Karpas-422 (cell line): ENCODE results near the gene NOS1AP. TPM values are rescaled to one million over a fixed set of nuclear protein-coding genes. Genes with fewer than 3 reads are reported as not detected.
"Not testable (repeated sequence)": the region's sequence is repeated elsewhere in the genome, so short reads cannot be mapped to it uniquely, and the experiment has no call there.

Experiments
- DNase-seq: peaks from one replicate; pipeline ENCODE4 v3.0.0-alpha.2; 2015
- H2AFZ ChIP-seq: fragments of 200-600 bp; sonication (generic); 2 replicates; pipeline ENCODE4 v1.6.1; 2014; ENCODE audit warnings: antibody characterized with exemption, low read length, mixed read lengths
- H3K27ac ChIP-seq: fragments of 200-600 bp; sonication (generic); 2 replicates; pipeline ENCODE4 v1.5.1; 2014; ENCODE audit warnings: mild to moderate bottlenecking, low read length, moderate library complexity
- H3K27me3 ChIP-seq: fragments of 200-600 bp; sonication (generic); 2 replicates; pipeline ENCODE4 v1.6.1; 2014; ENCODE audit warnings: low read length, mixed read lengths
- H3K36me3 ChIP-seq: fragments of 200-600 bp; sonication (generic); 2 replicates; pipeline ENCODE4 v1.6.1; 2014; ENCODE audit warnings: low read length, mixed read lengths; ENCODE audit not compliant: insufficient read depth
- H3K4me1 ChIP-seq: fragments of 200-600 bp; sonication (generic); 2 replicates; pipeline ENCODE4 v1.6.1; 2014; ENCODE audit warnings: mild to moderate bottlenecking, low read length, mixed read lengths
- H3K4me2 ChIP-seq: fragments of 200-600 bp; sonication (generic); 2 replicates; pipeline ENCODE4 v1.6.1; 2014; ENCODE audit warnings: low read length, low read depth, mild to moderate bottlenecking; ENCODE audit not compliant: poor library complexity, severe bottlenecking
- H3K4me3 ChIP-seq: fragments of 200-600 bp; sonication (generic); 2 replicates; pipeline ENCODE4 v1.5.1; 2014; ENCODE audit warnings: mild to moderate bottlenecking, antibody characterized with exemption, low read length, mixed read lengths
- H3K79me2 ChIP-seq: fragments of 200-600 bp; sonication (generic); 2 replicates; pipeline ENCODE4 v1.6.1; 2014; ENCODE audit warnings: mild to moderate bottlenecking, low read length, mixed read lengths
- H3K9ac ChIP-seq: fragments of 200-600 bp; sonication (generic); 2 replicates; pipeline ENCODE4 v1.6.0; 2014; ENCODE audit warnings: low read length
- H3K9me2 ChIP-seq: fragments of 200-600 bp; sonication (generic), shearing (Covaris generic); replicated peaks from 2 replicates; pipeline ENCODE4 v1.6.0; 2014; ENCODE audit warnings: mild to moderate bottlenecking, low read length, moderate library complexity; ENCODE audit not compliant: insufficient read depth
- H3K9me3 ChIP-seq: fragments of 300-700, 200-600 bp; sonication (generic); 2 replicates; pipeline ENCODE4 v1.6.1; 2014; ENCODE audit warnings: low read length, mixed read lengths
- H4K20me1 ChIP-seq: fragments of 200-600 bp; sonication (generic); 2 replicates; pipeline ENCODE4 v1.6.1; 2014; ENCODE audit warnings: mild to moderate bottlenecking, antibody characterized with exemption, low read length, low read depth; ENCODE audit not compliant: insufficient read depth
- total RNA-seq: library from RNA; depleted of rRNA; stranded (reverse); fragments of >200 nt; shearing (Covaris generic); gene quantifications from 2 replicates; pipeline ENCODE4 v1.2.3, GENCODE V29; 2014; ENCODE audit warnings: low replicate concordance

The NOS1AP gene
- total RNA-seq, 1 experiment from 2014 or later = not detected

DNA sequence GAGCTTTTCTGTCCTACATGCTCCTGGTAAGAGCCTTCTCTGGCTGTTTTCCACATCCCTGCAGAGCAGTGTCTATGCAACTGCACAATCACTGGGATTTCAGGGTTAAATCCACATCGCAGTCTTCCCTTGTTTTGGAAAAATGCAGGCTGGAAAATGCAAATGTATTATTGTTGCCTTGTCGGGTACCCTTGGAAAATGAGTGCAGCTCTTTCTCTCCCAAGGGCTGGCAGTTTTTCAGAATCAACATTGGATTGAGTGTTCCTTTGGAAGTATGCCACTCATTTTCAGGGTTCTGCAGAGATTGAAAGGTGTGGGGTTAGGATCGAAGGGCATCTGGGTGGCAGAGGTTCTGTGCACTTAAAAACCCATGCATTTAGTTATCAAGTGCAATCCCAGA, 3.2 kb downstream of the NOS1AP start:
- Histone ChIP-seq H3K4me3 (no peak overlapping the region), H3K27ac (no peak overlapping the region), H3K9ac (no peak overlapping the region), H3K27me3 (no peaks in the 10 kb centered on the region), H4K20me1 (no peaks in the 10 kb centered on the region), H3K4me2 (no peak overlapping the region), H3K36me3 (no peaks in the 10 kb centered on the region), H3K9me3 (no peaks in the 10 kb centered on the region), H3K9me2 (no peaks in the 10 kb centered on the region), H2AFZ (no peak overlapping the region), H3K79me2 (no peaks in the 10 kb centered on the region), H3K4me1 (peaks cover 3% of the 10 kb centered on the region)
- DNase-seq = no peak

- Histone ChIP-seq H3K9ac (no peak overlapping the region), H3K9me2 (no peaks in the 10 kb centered on the region), H2AFZ (no peak overlapping the region), H3K9me3 (no peaks in the 10 kb centered on the region), H3K36me3 (no peaks in the 10 kb centered on the region), H3K4me1 (no peaks in the 10 kb centered on the region), H4K20me1 (no peaks in the 10 kb centered on the region), H3K27ac (no peak overlapping the region), H3K4me3 (no peak overlapping the region), H3K27me3 (no peaks in the 10 kb centered on the region), H3K79me2 (no peaks in the 10 kb centered on the region), H3K4me2 (no peak overlapping the region)
- no peak for DNase-seq
These were observed 5.0 kb downstream of the NOS1AP start for GRCh38 chr1:162074276-162075005.

DNA sequence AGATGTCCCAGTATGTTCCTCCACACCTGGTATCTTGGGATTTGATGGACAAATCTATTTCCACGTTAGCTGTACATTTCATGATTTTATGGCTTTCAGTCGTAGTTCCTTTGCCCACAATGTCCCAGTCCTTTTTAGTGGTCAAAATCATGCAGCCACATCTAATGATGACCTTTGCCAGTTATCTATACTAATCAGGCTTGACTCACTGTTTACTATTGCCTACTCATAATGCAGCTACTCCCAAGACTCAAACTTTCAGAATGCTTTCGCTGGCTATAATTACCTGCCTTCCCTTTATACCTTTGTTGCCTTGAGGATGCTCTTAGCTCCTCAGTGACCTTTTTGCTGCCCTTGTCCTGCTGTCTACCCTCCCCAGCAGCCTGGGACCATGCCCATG, 6.4 kb downstream of the NOS1AP start:
- H3K4me1 ChIP-seq = no peaks in the 10 kb centered on the region
- no peak overlapping the region for H3K27ac ChIP-seq
- no peak overlapping the region for H3K4me3 ChIP-seq
- H2AFZ ChIP-seq = no peak overlapping the region
- H3K9me2 ChIP-seq = no peaks in the 10 kb centered on the region
- no peak for DNase-seq
- no peaks in the 10 kb centered on the region for H3K36me3 ChIP-seq
- no peaks in the 10 kb centered on the region for H3K9me3 ChIP-seq
- no peaks in the 10 kb centered on the region for H3K79me2 ChIP-seq
- no peak overlapping the region for H3K9ac ChIP-seq
- H3K4me2 ChIP-seq = no peak overlapping the region
- no peaks in the 10 kb centered on the region for H3K27me3 ChIP-seq
- no peaks in the 10 kb centered on the region for H4K20me1 ChIP-seq

- H3K4me1 ChIP-seq = no peaks in the 10 kb centered on the region
These were observed 8.3 kb downstream of the NOS1AP start for GRCh38 chr1:162077648-162078299.

DNA sequence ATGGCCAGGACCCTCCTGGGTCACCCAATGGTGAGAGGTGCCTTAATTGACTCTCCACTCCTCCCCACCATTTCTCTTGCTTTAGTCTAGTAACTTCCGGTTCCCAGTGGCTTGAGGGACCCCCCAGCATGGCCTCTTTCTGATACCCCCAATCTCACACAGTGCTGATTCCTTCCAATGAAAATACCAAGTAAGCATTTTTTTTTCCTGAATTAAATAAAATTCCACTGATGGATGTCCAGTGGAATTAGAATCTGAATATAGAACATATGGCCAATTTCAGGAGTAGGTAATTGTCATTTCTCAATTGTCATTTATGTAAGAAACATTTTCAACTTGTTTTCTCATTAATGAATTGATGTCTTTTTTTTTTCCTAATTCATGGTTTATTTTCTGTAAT, 9.5 kb downstream of the NOS1AP start:
- no peaks in the 10 kb centered on the region for H3K36me3 ChIP-seq
- H3K27me3 ChIP-seq = no peaks in the 10 kb centered on the region
- no peak overlapping the region for H3K9ac ChIP-seq
- no peaks in the 10 kb centered on the region for H3K79me2 ChIP-seq
- no peaks in the 10 kb centered on the region for H3K9me3 ChIP-seq
- no peak overlapping the region for H3K4me2 ChIP-seq
- H3K4me1 ChIP-seq = no peaks in the 10 kb centered on the region
- no peak overlapping the region for H3K27ac ChIP-seq
- H3K9me2 ChIP-seq = no peaks in the 10 kb centered on the region
- H3K4me3 ChIP-seq = no peak overlapping the region
- no peak overlapping the region for H2AFZ ChIP-seq
- no peaks in the 10 kb centered on the region for H4K20me1 ChIP-seq
- DNase-seq = no peak

More at GRCh38 chr1:162077648-162078299, 8.3 kb downstream of the NOS1AP start:
- no peaks in the 10 kb centered on the region for H3K9me2 ChIP-seq
- H3K4me2 ChIP-seq = no peak overlapping the region
- no peaks in the 10 kb centered on the region for H3K9me3 ChIP-seq
- no peaks in the 10 kb centered on the region for H3K36me3 ChIP-seq
- H2AFZ ChIP-seq = no peak overlapping the region
- H3K9ac ChIP-seq = no peak overlapping the region
- no peaks in the 10 kb centered on the region for H4K20me1 ChIP-seq
- no peak for DNase-seq
- no peaks in the 10 kb centered on the region for H3K79me2 ChIP-seq
- no peak overlapping the region for H3K4me3 ChIP-seq
- H3K27ac ChIP-seq = no peak overlapping the region
- H3K27me3 ChIP-seq = no peaks in the 10 kb centered on the region

GRCh38 chr1:162080472-162081015, 11.1 kb downstream of the NOS1AP start:
- H3K9me2 ChIP-seq = no peaks in the 10 kb centered on the region
- H3K9ac ChIP-seq = no peak overlapping the region
- no peaks in the 10 kb centered on the region for H4K20me1 ChIP-seq
- H3K4me1 ChIP-seq = no peaks in the 10 kb centered on the region
- H3K9me3 ChIP-seq = no peaks in the 10 kb centered on the region
- DNase-seq = no peak
- H3K4me3 ChIP-seq = no peak overlapping the region
- H3K36me3 ChIP-seq = no peaks in the 10 kb centered on the region
- H3K79me2 ChIP-seq = no peaks in the 10 kb centered on the region
- no peak overlapping the region for H3K27ac ChIP-seq
- H3K27me3 ChIP-seq = no peaks in the 10 kb centered on the region
- H3K4me2 ChIP-seq = no peak overlapping the region
- no peak overlapping the region for H2AFZ ChIP-seq

DNA sequence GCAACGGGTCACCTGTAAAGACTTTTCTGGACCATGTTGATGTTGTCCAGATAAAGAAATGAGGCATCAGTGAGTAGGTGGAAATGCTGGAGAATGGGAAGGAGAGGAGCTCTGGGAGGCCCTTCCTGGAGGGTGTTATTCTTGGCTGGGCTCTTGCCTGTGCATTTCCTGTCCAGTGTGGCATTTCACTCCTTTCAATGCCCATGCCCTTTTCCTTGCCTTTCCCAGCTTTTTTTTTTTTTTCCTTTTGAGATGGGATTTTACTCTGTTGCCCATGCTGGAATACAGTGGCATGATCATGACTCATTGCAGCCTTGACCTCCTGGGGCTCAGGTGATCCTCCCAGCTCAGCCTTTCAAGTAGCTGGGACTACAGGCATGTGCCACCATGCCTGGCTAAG, 11.8 kb downstream of the NOS1AP start:
- no peak overlapping the region for H3K4me3 ChIP-seq
- H3K4me2 ChIP-seq = no peak overlapping the region
- no peak overlapping the region for H3K27ac ChIP-seq
- H3K79me2 ChIP-seq = no peaks in the 10 kb centered on the region
- no peaks in the 10 kb centered on the region for H3K4me1 ChIP-seq
- H3K9me2 ChIP-seq = no peaks in the 10 kb centered on the region
- H3K9me3 ChIP-seq = no peaks in the 10 kb centered on the region
- no peak overlapping the region for H3K9ac ChIP-seq
- H3K27me3 ChIP-seq = no peaks in the 10 kb centered on the region
- H2AFZ ChIP-seq = no peak overlapping the region
- DNase-seq = no peak
- no peaks in the 10 kb centered on the region for H4K20me1 ChIP-seq
- no peaks in the 10 kb centered on the region for H3K36me3 ChIP-seq

DNA sequence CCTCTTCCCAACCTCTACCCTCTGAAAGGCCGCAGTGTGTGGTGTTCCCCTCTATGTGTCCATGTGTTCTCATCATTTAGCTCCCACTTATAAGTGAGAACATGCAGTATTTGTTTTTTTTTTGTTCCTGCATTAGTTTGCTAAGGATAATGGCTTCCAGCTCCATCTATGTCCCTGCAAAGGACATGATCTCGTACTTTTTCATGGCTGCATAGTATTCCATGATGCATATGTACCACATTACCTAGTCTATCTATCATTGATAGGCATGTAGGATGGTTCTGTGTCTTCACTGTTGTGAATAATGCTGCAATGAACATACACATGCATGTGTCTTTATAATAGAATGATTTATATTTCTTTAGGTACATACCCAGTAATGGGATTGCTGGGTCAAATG, 12.6 kb downstream of the NOS1AP start:
- H3K79me2 ChIP-seq, H3K36me3 ChIP-seq, H3K27me3 ChIP-seq, H3K9ac ChIP-seq, DNase-seq, H4K20me1 ChIP-seq, H3K4me3 ChIP-seq, H3K9me2 ChIP-seq, H3K4me2 ChIP-seq, H3K9me3 ChIP-seq, H3K27ac ChIP-seq, H2AFZ ChIP-seq, H3K4me1 ChIP-seq: not testable (repeated sequence)
